ENCODE data around the gene ZKSCAN5. TPM values are rescaled to one million over a fixed set of nuclear protein-coding genes. Genes with fewer than 3 reads are reported as not detected.

The ZKSCAN5 gene
- total and polyA plus RNA-seq, 2 of the 8 experiments (the other 6 are each of a cell fraction or from before 2014, with no cell fraction given), result 5.3 to 13.5 TPM

GRCh38 chr7:99562832-99563231, 58.4 kb downstream of the ZKSCAN5 start:
- CTCF ChIA-PET (ENCODE audit: partially characterized antibody), result no interaction called here
- Histone ChIP-seq H4K20me1 (replicated peaks in 1 of 2; ENCODE audit: control insufficient read depth in 1 of 2, insufficient read depth in 2 of 2, low read length in 2 of 2) (peaks cover 0 to 15% of the 10 kb centered on the region in 2 experiments), H3K36me3 (ENCODE audit: control insufficient read depth in 2 of 4, insufficient read depth in 4 of 4, low read length in 3 of 4) (peaks cover 18 to 55% (median 37%) of the 10 kb centered on the region in 4 experiments)
- TF ChIP-seq CREB1 (IDR thresholded peaks at IDR 0.05) (no peak), POLR2AphosphoS5 (IDR thresholded peaks at IDR 0.05; ENCODE audit: low read depth, low read length) (no peak), GTF2F1 (IDR thresholded peaks at IDR 0.05; ENCODE audit: borderline replicate concordance, low read depth, low read length) (no peak), ATF3 (IDR thresholded peaks at IDR 0.05; ENCODE audit: insufficient read depth, low read depth, low read length) (no peak), CTCF (IDR thresholded peaks at IDR 0.05; ENCODE audit: control extremely low read depth in 1 of 3, insufficient read depth in 1 of 3, low read depth in 1 of 3, low read length in 3 of 3) (no peak), FOSL1 (IDR thresholded peaks at IDR 0.05; ENCODE audit: insufficient read depth, low read depth, low read length) (no peak), JUN (IDR thresholded peaks at IDR 0.05; ENCODE audit: low read depth, low read length) (no peak), POU5F1 (IDR thresholded peaks at IDR 0.05; ENCODE audit: low read depth, low read length) (no peak), EP300 (IDR thresholded peaks at IDR 0.05; ENCODE audit: borderline replicate concordance in 1 of 2, low read depth in 2 of 2, low read length in 2 of 2) (no peak), KDM1A (IDR thresholded peaks at IDR 0.05; ENCODE audit: borderline replicate concordance, low read length) (no peak)

More at GRCh38 chr7:99562832-99563231, 58.4 kb downstream of the ZKSCAN5 start:
- POLR2A ChIA-PET (ENCODE audit: partially characterized antibody), result interaction anchor here (0.9 to 1.6 kb wide), 3 partner anchors 10 to 66 kb away, joined by 3 to 4 read pairs (median 3); no protein-coding TSS in a partner anchor
- no peak overlapping the region for H2BK12ac ChIP-seq (ENCODE audit: low read depth, low read length)
- H4K5ac ChIP-seq (ENCODE audit: insufficient read length, low read depth, low read length), result no peak overlapping the region
- H3K4me1 ChIP-seq (replicated peaks in 1 of 4; ENCODE audit: control insufficient read depth in 3 of 4, insufficient read depth in 4 of 4, low read length in 3 of 4), result peaks cover 0 to 2% (median 0%) of the 10 kb centered on the region in 4 experiments; a peak in 3 of 7 replicates
- H4K8ac ChIP-seq (ENCODE audit: extremely low read depth, insufficient read depth, low read length), result no peak overlapping the region
- no peak overlapping the region for H4K91ac ChIP-seq (replicated peaks; ENCODE audit: insufficient read length, low read length)
- FAIRE-seq, result no peak
- H2AK5ac ChIP-seq (ENCODE audit: low read depth, low read length), result no peak overlapping the region
- DNase-seq (ENCODE audit: low read depth in 1 of 2, low spot score in 2 of 2), result no peak
- H3K4me2 ChIP-seq (ENCODE audit: insufficient read depth in 1 of 2, low read depth in 2 of 2, low read length in 2 of 2), result no peak overlapping the region
- H3K4me3 ChIP-seq (ENCODE audit: extremely low read depth in 1 of 4, insufficient read depth in 2 of 4, low read depth in 3 of 4, low read length in 4 of 4), result no peak overlapping the region
- H3K79me1 ChIP-seq (ENCODE audit: low read depth, low read length), result peaks cover 7% of the 10 kb centered on the region
- H3K23me2 ChIP-seq (ENCODE audit: low read depth, low read length), result peaks cover under 1% of the 10 kb centered on the region; the same call in 1 of the 2 replicates
- H3K23ac ChIP-seq (ENCODE audit: insufficient read length), result no peak overlapping the region
- H3K27ac ChIP-seq (ENCODE audit: low read depth, low read length), result no peak overlapping the region
- H3K27me3 ChIP-seq (replicated peaks in 1 of 4; ENCODE audit: control insufficient read depth in 3 of 4, extremely low read depth in 1 of 4, insufficient read depth in 3 of 4, low read length in 3 of 4), result no peaks in the 10 kb centered on the region
- no peak overlapping the region for H3K14ac ChIP-seq (ENCODE audit: insufficient read length)
- H3K9ac ChIP-seq (replicated peaks in 1 of 4; ENCODE audit: extremely low read depth in 1 of 4, low read depth in 3 of 4, low read length in 3 of 4), result no peak overlapping the region
- H3K56ac ChIP-seq (replicated peaks; ENCODE audit: insufficient read length, low read depth, low read length), result no peak overlapping the region
- H3K18ac ChIP-seq (ENCODE audit: extremely low read depth, low read length), result no peak overlapping the region
- H3K4ac ChIP-seq (replicated peaks; ENCODE audit: insufficient read length, low read depth, low read length), result no peak overlapping the region
- no peak overlapping the region for H2BK20ac ChIP-seq (ENCODE audit: low read length)
- H2BK15ac ChIP-seq (ENCODE audit: low read length), result no peak overlapping the region
- peaks cover 5 to 32% of the 10 kb centered on the region in 2 experiments for H3K79me2 ChIP-seq (ENCODE audit: control insufficient read depth in 1 of 2, insufficient read depth in 2 of 2, low read length in 2 of 2)
- H2BK120ac ChIP-seq (replicated peaks; ENCODE audit: low read depth, low read length), result no peak overlapping the region
- 85% methylated on average over 2 of the region's 2 CpGs; no CpG with 5 or more reads in 1 of the 2 experiments for WGBS, 2 experiments (ENCODE audit: extremely low coverage in 1 of 2, insufficient coverage in 1 of 2, insufficient read length in 1 of 2, insufficient replicate concordance in 2 of 2, low coverage in 1 of 2, low lambda C conversion rate in 2 of 2, missing lambda C conversion rate in 1 of 2)
- H3K9me3 ChIP-seq (ENCODE audit: insufficient read depth in 2 of 2, low read depth in 1 of 2, low read length in 1 of 2), result no peaks in the 10 kb centered on the region
- H2BK5ac ChIP-seq (ENCODE audit: low read depth, low read length), result no peak overlapping the region
- H2AFZ ChIP-seq (ENCODE audit: low read length), result no peak overlapping the region
